ENCODE measurements around the gene SDF2L1.
"Not testable (repeated sequence)": the region's sequence is repeated elsewhere in the genome, so short reads cannot be mapped to it uniquely, and the experiment has no call there.

Gene SDF2L1

GRCh38 chr22:21688706-21689381, 46.7 kb downstream of the SDF2L1 start:
- no peak for DNase-seq

DNA sequence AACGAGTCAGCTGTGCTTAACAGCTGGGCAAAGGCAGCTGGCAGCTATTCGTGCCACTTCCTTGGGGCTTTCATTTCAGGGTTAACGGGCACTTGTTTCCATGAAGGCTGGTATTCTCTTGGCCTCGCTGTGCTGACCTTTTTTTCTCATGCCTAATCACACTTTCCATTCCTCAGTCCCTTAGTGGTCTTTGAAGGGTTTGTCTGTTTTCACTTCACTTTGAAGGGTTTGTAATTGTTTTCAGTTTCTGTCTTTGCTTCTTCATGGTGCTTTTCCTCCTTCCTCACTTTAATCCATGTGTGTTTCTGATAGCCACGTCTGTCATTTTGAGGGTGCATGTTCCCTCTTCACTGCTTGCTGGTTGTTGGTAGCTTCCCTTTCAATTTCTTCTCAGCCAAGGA, 48.3 kb downstream of the SDF2L1 start:
- no peak for DNase-seq

- DNase-seq, result no peak
These were observed 49.7 kb downstream of the SDF2L1 start for GRCh38 chr22:21691816-21692215.

GRCh38 chr22:21692856-21693255, 50.8 kb downstream of the SDF2L1 start:
- DNase-seq, result not testable (repeated sequence)

- no peak for DNase-seq
These were observed 51.4 kb downstream of the SDF2L1 start for GRCh38 chr22:21693333-21693998.

Measured in activated CD4-positive, alpha-beta T cell treated with anti-CD3 and anti-CD28 coated beads for 4 hours (primary cell).